Breast epithelium (tissue), 3 donors: ENCODE results near the gene SMYD2.

Experiments used
- POLR2A ChIP-seq: fragments of 450-650 bp; IDR thresholded peaks from one replicate; pipeline ENCODE4 v1.6.1; 2016; ENCODE audit warnings: antibody characterized with exemption, mild to moderate bottlenecking, moderate library complexity
- POLR2AphosphoS5 ChIP-seq, 3 donors: sonication (generic); formaldehyde crosslinking; IDR thresholded peaks; one replicate each; pipeline ENCODE4 v1.6.1; 2017; ENCODE audit warnings: antibody characterized with exemption in 3 of 3
- TF ChIP-seq, protein P1 (sequence below), 3 donors: fragments of 450-650 bp; IDR thresholded peaks; one replicate each; pipeline ENCODE4 v1.5.1; 2016 to 2017; ENCODE audit warnings: antibody characterized with exemption in 3 of 3, mild to moderate bottlenecking in 3 of 3, moderate library complexity in 3 of 3

DNA sequence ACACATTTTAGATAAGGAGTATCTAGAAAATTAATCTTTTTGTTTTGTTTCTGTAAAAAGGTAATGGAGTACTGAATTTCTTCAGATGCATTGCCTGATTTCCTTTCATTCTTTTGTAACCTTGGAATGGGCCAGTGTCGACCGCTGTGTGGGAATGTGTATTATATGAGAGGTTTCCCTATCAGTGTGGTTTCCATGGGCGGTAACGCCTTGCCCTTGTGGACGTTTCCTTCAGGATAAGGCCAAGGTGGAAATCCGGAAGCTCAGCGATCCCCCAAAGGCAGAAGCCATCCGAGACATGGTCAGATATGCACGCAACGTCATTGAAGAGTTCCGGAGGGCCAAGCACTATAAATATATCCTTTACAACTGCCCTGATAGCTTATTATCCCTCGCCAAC is 49.8 kb downstream of the SMYD2 start:
- TF ChIP-seq, protein P1, sequence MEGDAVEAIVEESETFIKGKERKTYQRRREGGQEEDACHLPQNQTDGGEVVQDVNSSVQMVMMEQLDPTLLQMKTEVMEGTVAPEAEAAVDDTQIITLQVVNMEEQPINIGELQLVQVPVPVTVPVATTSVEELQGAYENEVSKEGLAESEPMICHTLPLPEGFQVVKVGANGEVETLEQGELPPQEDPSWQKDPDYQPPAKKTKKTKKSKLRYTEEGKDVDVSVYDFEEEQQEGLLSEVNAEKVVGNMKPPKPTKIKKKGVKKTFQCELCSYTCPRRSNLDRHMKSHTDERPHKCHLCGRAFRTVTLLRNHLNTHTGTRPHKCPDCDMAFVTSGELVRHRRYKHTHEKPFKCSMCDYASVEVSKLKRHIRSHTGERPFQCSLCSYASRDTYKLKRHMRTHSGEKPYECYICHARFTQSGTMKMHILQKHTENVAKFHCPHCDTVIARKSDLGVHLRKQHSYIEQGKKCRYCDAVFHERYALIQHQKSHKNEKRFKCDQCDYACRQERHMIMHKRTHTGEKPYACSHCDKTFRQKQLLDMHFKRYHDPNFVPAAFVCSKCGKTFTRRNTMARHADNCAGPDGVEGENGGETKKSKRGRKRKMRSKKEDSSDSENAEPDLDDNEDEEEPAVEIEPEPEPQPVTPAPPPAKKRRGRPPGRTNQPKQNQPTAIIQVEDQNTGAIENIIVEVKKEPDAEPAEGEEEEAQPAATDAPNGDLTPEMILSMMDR (IDR thresholded peaks at IDR 0.05): no peak
- TF ChIP-seq POLR2A (no peak), POLR2AphosphoS5 (IDR thresholded peaks at IDR 0.05) (no peak)
